OCI-LY1 (cell line): ENCODE measurements around the gene DHDH.

Experiments
- H2AFZ ChIP-seq: fragments of 200-600 bp; sonication (generic), shearing (Covaris generic); 2 replicates; pipeline ENCODE4 v1.6.0; 2014; ENCODE audit warnings: antibody characterized with exemption, mild to moderate bottlenecking, low read length
- H3F3A ChIP-seq: fragments of 200-600 bp; sonication (generic), shearing (Covaris generic); 2 replicates; pipeline ENCODE4 v1.6.0; 2014; ENCODE audit warnings: mild to moderate bottlenecking, antibody characterized with exemption, low read length, moderate library complexity; ENCODE audit not compliant: insufficient read depth
- H3K27ac ChIP-seq: fragments of 200-600 bp; sonication (generic); 2 replicates; pipeline ENCODE4 v1.5.1; 2014; ENCODE audit warnings: low read length, mixed run types, mild to moderate bottlenecking, low read depth; ENCODE audit not compliant: poor library complexity, severe bottlenecking
- H3K27me3 ChIP-seq: fragments of 200-600 bp; sonication (generic); 2 replicates; pipeline ENCODE4 v1.6.0; 2014; ENCODE audit warnings: antibody characterized with exemption, mild to moderate bottlenecking, low read length, moderate library complexity; ENCODE audit not compliant: insufficient read depth
- H3K36me3 ChIP-seq: fragments of 200-600 bp; sonication (generic); 2 replicates; pipeline ENCODE4 v1.6.1; 2014; ENCODE audit warnings: mild to moderate bottlenecking, antibody characterized with exemption, low read length, moderate library complexity, mixed read lengths; ENCODE audit not compliant: insufficient read depth
- H3K4me1 ChIP-seq: fragments of 200-600 bp; sonication (generic); 2 replicates; pipeline ENCODE4 v1.5.1; 2014; ENCODE audit warnings: mild to moderate bottlenecking, low read length, moderate library complexity; ENCODE audit not compliant: insufficient read depth, severe bottlenecking
- H3K4me2 ChIP-seq: fragments of 200-600 bp; sonication (generic), shearing (Covaris generic); 2 replicates; pipeline ENCODE4 v1.6.1; 2014; ENCODE audit warnings: low read length
- H3K4me3 ChIP-seq: fragments of 200-600 bp; sonication (generic); 2 replicates; pipeline ENCODE4 v1.5.1; 2014; ENCODE audit warnings: low read length, low read depth, mild to moderate bottlenecking, mixed read lengths; ENCODE audit not compliant: poor library complexity, severe bottlenecking
- H3K79me2 ChIP-seq: fragments of 200-600 bp; shearing (Covaris generic); 2 replicates; pipeline ENCODE4 v1.6.1; 2016; ENCODE audit warnings: mixed run types, low read length, mixed read lengths; ENCODE audit not compliant: insufficient read depth
- H3K9ac ChIP-seq: fragments of 200-600 bp; sonication (generic), shearing (Covaris generic); 2 replicates; pipeline ENCODE4 v1.6.1; 2014; ENCODE audit warnings: mild to moderate bottlenecking, low read length, mixed read lengths
- H3K9me2 ChIP-seq: fragments of 200-600 bp; sonication (generic), shearing (Covaris generic); 2 replicates; pipeline ENCODE4 v1.6.1; 2014; ENCODE audit warnings: low read depth, mild to moderate bottlenecking, low read length, mixed read lengths
- H3K9me3 ChIP-seq: fragments of 200-600 bp; shearing (Covaris generic); 2 replicates; pipeline ENCODE4 v1.6.1; 2014; ENCODE audit warnings: low read length, mixed read lengths
- H4K20me1 ChIP-seq: fragments of 200-600 bp; sonication (generic), shearing (Covaris generic); 2 replicates; pipeline ENCODE4 v1.6.0; 2016; ENCODE audit warnings: mild to moderate bottlenecking, low read length; ENCODE audit not compliant: insufficient read depth
- EZH2 ChIP-seq: fragments of 200-600 bp; sonication (generic), shearing (Covaris generic); IDR thresholded peaks from 2 replicates; pipeline ENCODE4 v1.8.0; 2017; ENCODE audit warnings: borderline replicate concordance, mixed run types, mild to moderate bottlenecking, antibody characterized with exemption, low read length, moderate library complexity, mixed read lengths
- TF ChIP-seq, protein P1 (sequence below): fragments of 200-600 bp; sonication (generic), shearing (Covaris generic); IDR thresholded peaks from 2 replicates; pipeline ENCODE4 v1.5.1; 2017; ENCODE audit warnings: mild to moderate bottlenecking, antibody characterized with exemption, low read length, moderate library complexity, mixed read lengths

DHDH gene

GRCh38 chr19:48945415-48945814, 11.9 kb downstream of the DHDH start:
- H3K27ac ChIP-seq: no peak overlapping the region
- H3K4me1 ChIP-seq: no peaks in the 10 kb centered on the region
- H3K4me2 ChIP-seq: no peak overlapping the region
- no peak overlapping the region for H3K9ac ChIP-seq
- H3K36me3 ChIP-seq: peaks cover 1% of the 10 kb centered on the region; the same call in 1 of the 2 replicates
- H3K9me2 ChIP-seq: no peaks in the 10 kb centered on the region
- H3F3A ChIP-seq: no peaks in the 10 kb centered on the region
- TF ChIP-seq, protein P1, sequence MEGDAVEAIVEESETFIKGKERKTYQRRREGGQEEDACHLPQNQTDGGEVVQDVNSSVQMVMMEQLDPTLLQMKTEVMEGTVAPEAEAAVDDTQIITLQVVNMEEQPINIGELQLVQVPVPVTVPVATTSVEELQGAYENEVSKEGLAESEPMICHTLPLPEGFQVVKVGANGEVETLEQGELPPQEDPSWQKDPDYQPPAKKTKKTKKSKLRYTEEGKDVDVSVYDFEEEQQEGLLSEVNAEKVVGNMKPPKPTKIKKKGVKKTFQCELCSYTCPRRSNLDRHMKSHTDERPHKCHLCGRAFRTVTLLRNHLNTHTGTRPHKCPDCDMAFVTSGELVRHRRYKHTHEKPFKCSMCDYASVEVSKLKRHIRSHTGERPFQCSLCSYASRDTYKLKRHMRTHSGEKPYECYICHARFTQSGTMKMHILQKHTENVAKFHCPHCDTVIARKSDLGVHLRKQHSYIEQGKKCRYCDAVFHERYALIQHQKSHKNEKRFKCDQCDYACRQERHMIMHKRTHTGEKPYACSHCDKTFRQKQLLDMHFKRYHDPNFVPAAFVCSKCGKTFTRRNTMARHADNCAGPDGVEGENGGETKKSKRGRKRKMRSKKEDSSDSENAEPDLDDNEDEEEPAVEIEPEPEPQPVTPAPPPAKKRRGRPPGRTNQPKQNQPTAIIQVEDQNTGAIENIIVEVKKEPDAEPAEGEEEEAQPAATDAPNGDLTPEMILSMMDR: no peak
- TF ChIP-seq EZH2: no peak
- no peaks in the 10 kb centered on the region for H3K27me3 ChIP-seq
- peaks cover 18% of the 10 kb centered on the region for H3K9me3 ChIP-seq
- H3K79me2 ChIP-seq: no peaks in the 10 kb centered on the region
- H4K20me1 ChIP-seq: no peaks in the 10 kb centered on the region
- no peak overlapping the region for H3K4me3 ChIP-seq
- no peak overlapping the region for H2AFZ ChIP-seq

- TF ChIP-seq, protein P1: no peak
- no peak for TF ChIP-seq EZH2
- no peak overlapping the region for H2AFZ ChIP-seq
- no peak overlapping the region for H3K4me3 ChIP-seq
- H3K4me1 ChIP-seq: no peaks in the 10 kb centered on the region
- H3K9me2 ChIP-seq: no peaks in the 10 kb centered on the region
- H3K9me3 ChIP-seq: peaks cover 14% of the 10 kb centered on the region
- no peak overlapping the region for H3K27ac ChIP-seq
- H3F3A ChIP-seq: no peaks in the 10 kb centered on the region
- no peak overlapping the region for H3K4me2 ChIP-seq
- no peaks in the 10 kb centered on the region for H4K20me1 ChIP-seq
- no peak overlapping the region for H3K9ac ChIP-seq
- no peaks in the 10 kb centered on the region for H3K27me3 ChIP-seq
- no peaks in the 10 kb centered on the region for H3K79me2 ChIP-seq
- no peaks in the 10 kb centered on the region; the same call in 1 of the 2 replicates for H3K36me3 ChIP-seq
Observed at GRCh38 chr19:48945817-48946216, 12.3 kb downstream of the DHDH start.

- H3K4me2 ChIP-seq: no peak overlapping the region
- H3K27me3 ChIP-seq: no peaks in the 10 kb centered on the region
- no peaks in the 10 kb centered on the region for H4K20me1 ChIP-seq
- no peaks in the 10 kb centered on the region for H3K9me2 ChIP-seq
- H3K27ac ChIP-seq: no peak overlapping the region
- H3K9me3 ChIP-seq: peaks cover 10% of the 10 kb centered on the region
- H3K4me3 ChIP-seq: no peak overlapping the region
- H3K79me2 ChIP-seq: no peaks in the 10 kb centered on the region
- H3F3A ChIP-seq: no peaks in the 10 kb centered on the region
- no peaks in the 10 kb centered on the region for H3K4me1 ChIP-seq
- TF ChIP-seq, protein P1: no peak
- no peak for TF ChIP-seq EZH2
- no peak overlapping the region for H3K9ac ChIP-seq
- H3K36me3 ChIP-seq: no peaks in the 10 kb centered on the region; the same call in 1 of the 2 replicates
- no peak overlapping the region for H2AFZ ChIP-seq
Observed at GRCh38 chr19:48946463-48947257, 13.2 kb downstream of the DHDH start.
